HepG2 (cell line): ENCODE data around the gene CFAP210. TPM values are rescaled to one million over a fixed set of nuclear protein-coding genes. Genes with fewer than 3 reads are reported as not detected.

Experiments used
- CBX1 ChIP-seq: IDR thresholded peaks from one replicate; pipeline ENCODE4 v1.6.1; 2016; ENCODE audit warnings: antibody characterized with exemption, low read depth
- HES4 ChIP-seq: sonication (generic); formaldehyde crosslinking; IDR thresholded peaks from 2 replicates; pipeline ENCODE4 v1.9.0; 2021; ENCODE audit warnings: mild to moderate bottlenecking, missing genetic modification reagents, borderline replicate concordance
- HOXA9 ChIP-seq: sonication (generic); formaldehyde crosslinking; IDR thresholded peaks from 2 replicates; pipeline ENCODE4 v1.8.1; 2022; ENCODE audit warnings: missing genetic modification reagents, mild to moderate bottlenecking, moderate library complexity, borderline replicate concordance
- KAT2B ChIP-seq: fragments of 150-350 bp; IDR thresholded peaks from 2 replicates; pipeline ENCODE4 v1.6.1; 2014; ENCODE audit warnings: low read depth, low read length, borderline replicate concordance
- KMT2B ChIP-seq: IDR thresholded peaks from 2 replicates; pipeline ENCODE4 v1.6.1; 2016; ENCODE audit warnings: missing genetic modification reagents, missing compliant biosample characterization
- MAF1 ChIP-seq: sonication (generic); formaldehyde crosslinking; IDR thresholded peaks from 2 replicates; pipeline ENCODE4 v1.5.0; 2020; ENCODE audit warnings: missing genetic modification reagents, borderline replicate concordance
- MTA1 ChIP-seq: sonication (generic); formaldehyde crosslinking; IDR thresholded peaks from 2 replicates; pipeline ENCODE4 v1.4.0; 2020; ENCODE audit warnings: missing genetic modification reagents, mild to moderate bottlenecking, borderline replicate concordance
- PHB2 ChIP-seq: fragments of 450-650 bp; IDR thresholded peaks from 2 replicates; pipeline ENCODE4 v1.6.1; 2018; ENCODE audit not compliant: partially characterized antibody
- SOX13 ChIP-seq, 3 experiments: fragments of 450-650 bp in 1 of 3; sonication (generic) in 1 of 3; formaldehyde crosslinking in 1 of 3; IDR thresholded peaks in 2 of 3; conservative IDR thresholded peaks in 1 of 3; 2 replicates each; pipeline versions ENCODE4 v1.5.0 to v1.6.1; 2016 to 2020; ENCODE audit warnings: antibody characterized with exemption in 1 of 3, mild to moderate bottlenecking in 1 of 3, missing compliant biosample characterization in 1 of 3, missing genetic modification reagents in 1 of 3, moderate library complexity in 1 of 3
- SP5 ChIP-seq: IDR thresholded peaks from 2 replicates; pipeline ENCODE4 v1.6.1; 2016; ENCODE audit warnings: low read depth, borderline replicate concordance
- SRF ChIP-seq: IDR thresholded peaks from 2 replicates; pipeline ENCODE4 v1.6.1; 2011; ENCODE audit warnings: mild to moderate bottlenecking, low read depth, low read length, moderate library complexity
- U2AF2 ChIP-seq: fragments of 200-400 bp; formaldehyde crosslinking; IDR thresholded peaks from 2 replicates; pipeline ENCODE4 v1.6.1; 2017; ENCODE audit warnings: low read depth, mild to moderate bottlenecking, low read length
- ZC3H4 ChIP-seq: sonication (generic); formaldehyde crosslinking; IDR thresholded peaks from 2 replicates; pipeline ENCODE4 v1.4.0; 2020; ENCODE audit warnings: missing genetic modification reagents, borderline replicate concordance
- ZNF556 ChIP-seq: sonication (generic); formaldehyde crosslinking; IDR thresholded peaks from 2 replicates; pipeline ENCODE4 v1.4.0; 2020; ENCODE audit warnings: mild to moderate bottlenecking, missing genetic modification reagents, borderline replicate concordance
- ZNF564 ChIP-seq: sonication (generic); formaldehyde crosslinking; IDR thresholded peaks from 2 replicates; pipeline ENCODE4 v1.8.1; 2023; ENCODE audit warnings: mild to moderate bottlenecking, missing genetic modification reagents
- ZNF569 ChIP-seq: sonication (generic); formaldehyde crosslinking; IDR thresholded peaks from 2 replicates; pipeline ENCODE4 v1.5.0; 2020; ENCODE audit warnings: mild to moderate bottlenecking, missing genetic modification reagents, moderate library complexity, borderline replicate concordance
- ZNF619 ChIP-seq: sonication (generic); formaldehyde crosslinking; IDR thresholded peaks from 2 replicates; pipeline ENCODE4 v1.4.0; 2020; ENCODE audit warnings: mild to moderate bottlenecking, missing genetic modification reagents
- ZNF761 ChIP-seq: sonication (generic); formaldehyde crosslinking; conservative IDR thresholded peaks from 2 replicates; pipeline ENCODE4 v1.4.0; 2020; ENCODE audit warnings: mild to moderate bottlenecking, missing genetic modification reagents
- ZSCAN21 ChIP-seq: sonication (generic); formaldehyde crosslinking; IDR thresholded peaks from 2 replicates; pipeline ENCODE4 v1.8.0; 2022; ENCODE audit warnings: mild to moderate bottlenecking, missing genetic modification reagents, moderate library complexity, borderline replicate concordance
- polyA plus RNA-seq, 8 experiments: library from polyadenylated mRNA; depleted of rRNA in 3 of 8; stranded (reverse) in 7 of 8; unstranded in 1 of 8; fragments of >200 nt; fragmentation: Illumina TruSeq in 4 of 8; extraction: Trizol in 4 of 8; gene quantifications; 2 replicates each; pipeline versions ENCODE4 v1.2.1 to v1.2.3, GENCODE V29; 2011 to 2016; ENCODE audit warnings: low read depth in 4 of 8, missing spikeins in 1 of 8, mixed read lengths in 1 of 8; ENCODE audit not compliant: insufficient read depth in 1 of 8
- total RNA-seq, 5 experiments: library from RNA; depleted of rRNA; stranded (reverse); fragments of >200 nt; fragmentation: Illumina TruSeq; extraction: Trizol; gene quantifications; 2 replicates each; pipeline ENCODE4 v1.2.3, GENCODE V29; 2016; ENCODE audit warnings: low read depth in 1 of 5
- TF ChIP-seq, protein P1 (sequence below): IDR thresholded peaks from 2 replicates; pipeline ENCODE4 v1.6.1; 2016; ENCODE audit warnings: missing genetic modification reagents, missing compliant biosample characterization
- TF ChIP-seq, protein P2 (sequence below): sonication (generic); formaldehyde crosslinking; IDR thresholded peaks from 2 replicates; pipeline ENCODE4 v1.4.0; 2020; ENCODE audit warnings: missing genetic modification reagents, borderline replicate concordance
- TF ChIP-seq, protein P3 (sequence below): sonication (generic); formaldehyde crosslinking; IDR thresholded peaks from 2 replicates; pipeline ENCODE4 v1.5.0; 2020; ENCODE audit warnings: missing genetic modification reagents
- TF ChIP-seq, protein P4 (sequence below): sonication (generic); formaldehyde crosslinking; IDR thresholded peaks from 2 replicates; pipeline ENCODE4 v1.8.0; 2022; ENCODE audit warnings: low read depth, missing genetic modification reagents

Gene CFAP210
- total and polyA plus RNA-seq, 2 of the 13 experiments (the other 11 are each of a cell fraction or from before 2014, with no cell fraction given), result 0.18 TPM; not detected in 1

DNA sequence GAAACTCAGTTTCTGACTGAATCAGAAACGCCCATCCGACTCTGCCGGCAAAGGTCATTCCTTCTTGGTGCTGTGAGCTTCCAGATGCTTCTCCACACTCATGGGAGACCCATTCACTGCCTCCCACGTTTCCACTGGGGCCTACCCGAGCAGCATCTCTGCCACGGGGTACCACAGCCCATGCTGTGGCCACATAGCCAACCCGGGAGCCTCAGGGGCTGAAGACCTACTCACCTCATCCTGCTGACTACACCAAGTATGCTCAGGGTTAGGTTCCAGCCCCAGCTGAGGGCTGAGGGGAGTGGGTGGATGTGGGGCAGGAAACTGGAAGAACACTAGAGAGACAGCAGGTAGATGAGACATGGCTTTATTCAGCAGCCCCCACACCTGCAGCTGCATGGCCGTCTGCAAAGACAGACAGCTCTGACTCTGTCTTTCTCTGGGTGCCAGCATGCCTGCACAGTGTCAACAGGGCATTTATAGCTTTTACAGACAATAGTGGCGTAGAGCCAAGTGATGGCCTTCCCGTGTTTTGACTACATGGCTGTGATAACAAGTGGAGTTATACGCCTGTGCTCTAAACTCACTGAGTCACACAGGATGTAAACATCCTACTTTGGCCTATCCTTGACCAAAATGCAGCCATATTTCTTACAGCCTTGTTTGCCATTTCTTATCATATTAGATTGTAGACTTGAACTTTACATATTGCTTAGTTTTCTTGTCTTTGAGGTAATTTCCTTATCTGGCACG lies 22.9 kb upstream of the CFAP210 start (continued):
- no peak for TF ChIP-seq MTA1 (CRISPR knock-in tag)
- no peak for TF ChIP-seq U2AF2
- TF ChIP-seq ZNF556 (CRISPR knock-in tag), result no peak; the same call in 1 of the 2 replicates
- TF ChIP-seq ZNF564 (CRISPR knock-in tag), result 0 out of 2 replicates have a peak, but pooled peaks have one; percentile 72
- TF ChIP-seq, protein P1, sequence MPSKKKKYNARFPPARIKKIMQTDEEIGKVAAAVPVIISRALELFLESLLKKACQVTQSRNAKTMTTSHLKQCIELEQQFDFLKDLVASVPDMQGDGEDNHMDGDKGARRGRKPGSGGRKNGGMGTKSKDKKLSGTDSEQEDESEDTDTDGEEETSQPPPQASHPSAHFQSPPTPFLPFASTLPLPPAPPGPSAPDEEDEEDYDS (CRISPR knock-in tag), result peak; percentile 88
- TF ChIP-seq, protein P2, sequence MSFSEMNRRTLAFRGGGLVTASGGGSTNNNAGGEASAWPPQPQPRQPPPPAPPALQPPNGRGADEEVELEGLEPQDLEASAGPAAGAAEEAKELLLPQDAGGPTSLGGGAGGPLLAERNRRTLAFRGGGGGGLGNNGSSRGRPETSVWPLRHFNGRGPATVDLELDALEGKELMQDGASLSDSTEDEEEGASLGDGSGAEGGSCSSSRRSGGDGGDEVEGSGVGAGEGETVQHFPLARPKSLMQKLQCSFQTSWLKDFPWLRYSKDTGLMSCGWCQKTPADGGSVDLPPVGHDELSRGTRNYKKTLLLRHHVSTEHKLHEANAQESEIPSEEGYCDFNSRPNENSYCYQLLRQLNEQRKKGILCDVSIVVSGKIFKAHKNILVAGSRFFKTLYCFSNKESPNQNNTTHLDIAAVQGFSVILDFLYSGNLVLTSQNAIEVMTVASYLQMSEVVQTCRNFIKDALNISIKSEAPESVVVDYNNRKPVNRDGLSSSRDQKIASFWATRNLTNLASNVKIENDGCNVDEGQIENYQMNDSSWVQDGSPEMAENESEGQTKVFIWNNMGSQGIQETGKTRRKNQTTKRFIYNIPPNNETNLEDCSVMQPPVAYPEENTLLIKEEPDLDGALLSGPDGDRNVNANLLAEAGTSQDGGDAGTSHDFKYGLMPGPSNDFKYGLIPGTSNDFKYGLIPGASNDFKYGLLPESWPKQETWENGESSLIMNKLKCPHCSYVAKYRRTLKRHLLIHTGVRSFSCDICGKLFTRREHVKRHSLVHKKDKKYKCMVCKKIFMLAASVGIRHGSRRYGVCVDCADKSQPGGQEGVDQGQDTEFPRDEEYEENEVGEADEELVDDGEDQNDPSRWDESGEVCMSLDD (CRISPR knock-in tag), result no peak
- TF ChIP-seq, protein P3, sequence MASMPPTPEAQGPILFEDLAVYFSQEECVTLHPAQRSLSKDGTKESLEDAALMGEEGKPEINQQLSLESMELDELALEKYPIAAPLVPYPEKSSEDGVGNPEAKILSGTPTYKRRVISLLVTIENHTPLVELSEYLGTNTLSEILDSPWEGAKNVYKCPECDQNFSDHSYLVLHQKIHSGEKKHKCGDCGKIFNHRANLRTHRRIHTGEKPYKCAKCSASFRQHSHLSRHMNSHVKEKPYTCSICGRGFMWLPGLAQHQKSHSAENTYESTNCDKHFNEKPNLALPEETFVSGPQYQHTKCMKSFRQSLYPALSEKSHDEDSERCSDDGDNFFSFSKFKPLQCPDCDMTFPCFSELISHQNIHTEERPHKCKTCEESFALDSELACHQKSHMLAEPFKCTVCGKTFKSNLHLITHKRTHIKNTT (CRISPR knock-in tag), result no peak
- no peak for TF ChIP-seq CBX1
- peak; percentile 48; the same call in 1 of the 2 replicates for TF ChIP-seq SP5 (CRISPR knock-in tag)
- no peak for TF ChIP-seq ZSCAN21 (CRISPR knock-in tag)
- no peak for TF ChIP-seq ZNF761 (CRISPR knock-in tag)
- TF ChIP-seq, protein P4, sequence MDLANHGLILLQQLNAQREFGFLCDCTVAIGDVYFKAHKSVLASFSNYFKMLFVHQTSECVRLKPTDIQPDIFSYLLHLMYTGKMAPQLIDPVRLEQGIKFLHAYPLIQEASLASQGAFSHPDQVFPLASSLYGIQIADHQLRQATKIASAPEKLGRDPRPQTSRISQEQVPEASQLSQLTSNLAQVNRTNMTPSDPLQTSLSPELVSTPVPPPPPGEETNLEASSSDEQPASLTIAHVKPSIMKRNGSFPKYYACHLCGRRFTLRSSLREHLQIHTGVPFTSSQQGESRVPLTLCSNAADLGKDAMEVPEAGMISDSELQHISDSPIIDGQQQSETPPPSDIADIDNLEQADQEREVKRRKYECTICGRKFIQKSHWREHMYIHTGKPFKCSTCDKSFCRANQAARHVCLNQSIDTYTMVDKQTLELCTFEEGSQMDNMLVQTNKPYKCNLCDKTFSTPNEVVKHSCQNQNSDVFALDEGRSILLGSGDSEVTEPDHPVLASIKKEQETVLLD (CRISPR knock-in tag), result no peak
- TF ChIP-seq ZNF569 (CRISPR knock-in tag), result no peak
- TF ChIP-seq HES4, result no peak
- TF ChIP-seq PHB2, result no peak
- TF ChIP-seq HOXA9 (CRISPR knock-in tag), result no peak
- TF ChIP-seq ZNF619 (CRISPR knock-in tag), result peak; percentile 44; the same call in 1 of the 2 replicates
- TF ChIP-seq ZC3H4 (CRISPR knock-in tag), result no peak
- no peak for TF ChIP-seq SRF
- no peak for TF ChIP-seq KAT2B
- TF ChIP-seq MAF1, result no peak
- TF ChIP-seq SOX13 (IDR thresholded peaks at IDR 0.05), result peak; percentile 87
- peak in 1 of 2 experiments; percentile 98; a peak in 2 of 4 replicates for TF ChIP-seq SOX13 (CRISPR knock-in tag; conservative IDR thresholded peaks at IDR 0.05 in 1 of 2, IDR thresholded peaks at IDR 0.05 in 1 of 2)
- no peak; the same call in 1 of the 2 replicates for TF ChIP-seq KMT2B (CRISPR knock-in tag)
